ENCODE measurements around the gene CABP5. TPM values are rescaled to one million over a fixed set of nuclear protein-coding genes. Genes with fewer than 3 reads are reported as not detected.

CABP5 gene
- total RNA-seq, 1 experiment from 2014 or later, result not detected

GRCh38 chr19:48033604-48034003 lies 10.3 kb downstream of the CABP5 start (continued):
- TF ChIP-seq ZNF532 (CRISPR knock-in tag; IDR thresholded peaks at IDR 0.05; ENCODE audit: borderline replicate concordance), result no peak
- TF ChIP-seq STAT6 (CRISPR knock-in tag; conservative IDR thresholded peaks at IDR 0.05; ENCODE audit: low read depth), result no peak
- TF ChIP-seq NFE2L1 (CRISPR knock-in tag; IDR thresholded peaks at IDR 0.05), result no peak
- no peak for TF ChIP-seq MAX (CRISPR knock-in tag; IDR thresholded peaks at IDR 0.05)
- TF ChIP-seq GABPB1 (CRISPR knock-in tag; IDR thresholded peaks at IDR 0.05), result no peak
- TF ChIP-seq ZNF512 (CRISPR knock-in tag; IDR thresholded peaks at IDR 0.05; ENCODE audit: borderline replicate concordance), result no peak
- TF ChIP-seq IRF2 (CRISPR knock-in tag; IDR thresholded peaks at IDR 0.05; ENCODE audit: borderline replicate concordance, low read depth), result no peak
- TF ChIP-seq KAT7 (CRISPR knock-in tag; IDR thresholded peaks at IDR 0.05; ENCODE audit: borderline replicate concordance), result no peak
- no peak for TF ChIP-seq FOXJ3 (CRISPR knock-in tag; IDR thresholded peaks at IDR 0.05; ENCODE audit: borderline replicate concordance)
- TF ChIP-seq PRRX2 (CRISPR knock-in tag; IDR thresholded peaks at IDR 0.05), result no peak
- TF ChIP-seq ERG (CRISPR knock-in tag; IDR thresholded peaks at IDR 0.05), result no peak
- no peak for TF ChIP-seq ZBTB43 (CRISPR knock-in tag; IDR thresholded peaks at IDR 0.05)

GRCh38 chr19:48030073-48030472 lies 13.8 kb downstream of the CABP5 start:
- POLR2A ChIA-PET, result no interaction called here
- CTCF ChIA-PET, result no interaction called here
- no peaks in the 10 kb centered on the region for H3K36me3 Mint-ChIP-seq
- peaks cover 10% of the 10 kb centered on the region; the same call in 1 of the 2 replicates for H3K27me3 Mint-ChIP-seq (ENCODE audit: low read depth)
- peaks cover 6% of the 10 kb centered on the region for H3K4me1 Mint-ChIP-seq
- H3K27ac Mint-ChIP-seq, result no peak overlapping the region
- peaks cover 11% of the 10 kb centered on the region for H3K9me3 Mint-ChIP-seq
- no peak overlapping the region for H3K4me3 Mint-ChIP-seq
- DNase-seq (ENCODE audit: low spot score), result no peak
- no peak for ATAC-seq
- TF ChIP-seq ZNF317 (CRISPR knock-in tag; IDR thresholded peaks at IDR 0.05; ENCODE audit: borderline replicate concordance, low read depth) (no peak), SMAD3 (CRISPR knock-in tag; IDR thresholded peaks at IDR 0.05; ENCODE audit: borderline replicate concordance) (no peak), ATF2 (CRISPR knock-in tag; IDR thresholded peaks at IDR 0.05; ENCODE audit: borderline replicate concordance, low read depth) (no peak), SMAD4 (CRISPR knock-in tag; IDR thresholded peaks at IDR 0.05) (no peak), ATF6 (CRISPR knock-in tag; IDR thresholded peaks at IDR 0.05) (no peak), PRRX2 (CRISPR knock-in tag; IDR thresholded peaks at IDR 0.05) (no peak), FOXP4 (CRISPR knock-in tag; IDR thresholded peaks at IDR 0.05) (no peak), JUN (CRISPR knock-in tag; IDR thresholded peaks at IDR 0.05) (no peak), NFE2L1 (CRISPR knock-in tag; IDR thresholded peaks at IDR 0.05) (no peak)

All from WTC11 (cell line).